PC-3 (cell line): ENCODE measurements around the gene DOCK10. TPM values are rescaled to one million over a fixed set of nuclear protein-coding genes. Genes with fewer than 3 reads are reported as not detected.

Experiments
- ATAC-seq: fragments of 200-7000 bp; cut with Tn5 transposase; 2 replicates; pipeline ENCODE4 v1.9.1; 2020; ENCODE audit warnings: mild to moderate bottlenecking, moderate library complexity
- BruUV-seq: library from RNA; stranded (reverse); fragments of 400-500 nt; replicated peaks from 2 replicates; lab custom pipeline; 2021; lab: Mats Ljungman, UMichigan
- CTCF ChIA-PET: fragments of 300-600 bp; sonication (Branson Sonifier 250); formaldehyde crosslinking; loops from one replicate; lab custom pipeline; 2022; ENCODE audit warnings: antibody characterized with exemption; lab: Charles Lee
- POLR2A ChIA-PET: fragments of 300-600 bp; sonication (Branson Sonifier 250); formaldehyde crosslinking; loops from one replicate; lab custom pipeline; 2022; ENCODE audit warnings: antibody characterized with exemption; ENCODE audit not compliant: unreplicated experiment; lab: Charles Lee
- DNase-seq: peaks from one replicate; pipeline ENCODE4 v3.0.0-alpha.2; 2015
- H2AFZ ChIP-seq: fragments of 300-600 bp; sonication (generic); 2 replicates; pipeline ENCODE4 v1.6.0; 2016; ENCODE audit warnings: antibody characterized with exemption, low read length
- H3F3A ChIP-seq: fragments of 300-600 bp; sonication (generic); one replicate; pipeline ENCODE4 v1.6.0; 2017; ENCODE audit warnings: antibody characterized with exemption, low read length, control low read depth, mild to moderate bottlenecking; ENCODE audit not compliant: unreplicated experiment
- H3K27ac ChIP-seq: fragments of 300-600 bp; sonication (generic); 2 replicates; pipeline ENCODE4 v1.5.1; 2016; ENCODE audit warnings: mild to moderate bottlenecking, low read length
- H3K27me3 ChIP-seq: fragments of 300-600 bp; sonication (generic); 2 replicates; pipeline ENCODE4 v1.6.1; 2016; ENCODE audit warnings: low read length, mixed read lengths
- H3K36me3 ChIP-seq: fragments of 300-600 bp; sonication (generic); 2 replicates; pipeline ENCODE4 v1.6.1; 2016; ENCODE audit warnings: low read depth, mixed run types, low read length, mixed read lengths
- H3K4me1 ChIP-seq: fragments of 300-600 bp; sonication (generic); 2 replicates; pipeline ENCODE4 v1.5.1; 2016; ENCODE audit warnings: low read length; ENCODE audit not compliant: insufficient read depth
- H3K4me2 ChIP-seq: fragments of 300-600 bp; sonication (generic); 2 replicates; pipeline ENCODE4 v1.6.0; 2016; ENCODE audit warnings: low read length
- H3K4me3 ChIP-seq: fragments of 300-600 bp; sonication (generic); 2 replicates; pipeline ENCODE4 v1.5.1; 2016; ENCODE audit warnings: mild to moderate bottlenecking, low read length, mixed read lengths
- H3K79me2 ChIP-seq: fragments of 300-600 bp; sonication (generic); 2 replicates; pipeline ENCODE4 v1.6.1; 2017; ENCODE audit warnings: low read length, mixed read lengths
- H3K9ac ChIP-seq: fragments of 300-600 bp; sonication (generic); 2 replicates; pipeline ENCODE4 v1.6.0; 2016; ENCODE audit warnings: mild to moderate bottlenecking, low read length
- H3K9me2 ChIP-seq: fragments of 300-600 bp; sonication (generic); replicated peaks from 2 replicates; pipeline ENCODE4 v1.6.1; 2016; ENCODE audit warnings: mixed run types, low read length, mixed read lengths
- H3K9me3 ChIP-seq: fragments of 300-600 bp; sonication (generic); 2 replicates; pipeline ENCODE4 v1.6.1; 2016; ENCODE audit warnings: low read length, mixed read lengths
- H4K20me1 ChIP-seq: fragments of 300-600 bp; sonication (generic); 2 replicates; pipeline ENCODE4 v1.6.1; 2016; ENCODE audit warnings: low read length, mixed read lengths
- EZH2 ChIP-seq: fragments of 300-600 bp; sonication (generic); IDR thresholded peaks from one replicate; pipeline ENCODE4 v1.6.1; 2017; ENCODE audit warnings: antibody characterized with exemption, mild to moderate bottlenecking, low read length; ENCODE audit not compliant: unreplicated experiment
- EZH2phosphoT487 ChIP-seq: fragments of 300-600 bp; sonication (generic); IDR thresholded peaks from 2 replicates; pipeline ENCODE4 v1.6.1; 2018; ENCODE audit warnings: mild to moderate bottlenecking, antibody characterized with exemption, low read length, borderline replicate concordance
- intact Hi-C: fragments of 100-400 bp; cut with micrococcal nuclease; formaldehyde crosslinking; loops from 2 replicates; pipeline ENCODE4 v1.9.0; 2023
- total RNA-seq: library from RNA; depleted of rRNA; stranded (reverse); fragments of >200 nt; gene quantifications from 2 replicates; pipeline ENCODE4 v1.2.3, GENCODE V29; 2014
- TF ChIP-seq, protein P1 (sequence below): fragments of 300-600 bp; sonication (generic); conservative IDR thresholded peaks from 2 replicates; pipeline ENCODE4 v1.5.1; 2017; ENCODE audit warnings: antibody characterized with exemption, low read depth, mild to moderate bottlenecking, low read length

Gene DOCK10
- total RNA-seq, 1 experiment from 2014 or later, result 23.1 TPM

DNA sequence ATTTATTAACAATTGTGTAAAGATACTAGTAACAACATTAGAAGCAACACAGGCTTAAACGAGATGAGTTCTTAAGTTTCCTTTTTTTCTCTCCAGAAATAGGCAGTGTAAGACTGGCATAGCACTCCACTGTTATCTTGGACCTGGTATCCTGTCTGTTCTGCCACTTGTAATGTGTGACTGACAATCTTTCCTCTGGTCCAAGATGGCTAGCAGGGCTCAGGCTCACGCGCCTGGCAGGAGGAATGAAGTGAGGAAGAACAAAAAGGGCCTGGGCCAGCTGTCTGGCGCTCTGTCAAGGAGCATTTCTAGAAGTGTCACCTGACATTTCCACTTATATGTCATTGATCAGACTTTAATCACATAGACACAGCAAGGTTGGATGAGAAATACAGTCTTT is 294.5 kb downstream of the DOCK10 start:
- Histone ChIP-seq H3K9me3 (no peaks in the 10 kb centered on the region), H3K9me2 (no peaks in the 10 kb centered on the region), H3K27me3 (no peaks in the 10 kb centered on the region), H3K4me3 (no peak overlapping the region), H4K20me1 (no peaks in the 10 kb centered on the region), H3F3A (no peaks in the 10 kb centered on the region), H3K27ac (no peak overlapping the region), H3K79me2 (no peaks in the 10 kb centered on the region), H3K36me3 (no peaks in the 10 kb centered on the region), H2AFZ (no peak overlapping the region), H3K4me1 (no peaks in the 10 kb centered on the region), H3K9ac (no peak overlapping the region), H3K4me2 (no peak overlapping the region)
- ATAC-seq (no peak), DNase-seq (no peak)
- no TSS peak for BruUV-seq
- TF ChIP-seq, protein P1, sequence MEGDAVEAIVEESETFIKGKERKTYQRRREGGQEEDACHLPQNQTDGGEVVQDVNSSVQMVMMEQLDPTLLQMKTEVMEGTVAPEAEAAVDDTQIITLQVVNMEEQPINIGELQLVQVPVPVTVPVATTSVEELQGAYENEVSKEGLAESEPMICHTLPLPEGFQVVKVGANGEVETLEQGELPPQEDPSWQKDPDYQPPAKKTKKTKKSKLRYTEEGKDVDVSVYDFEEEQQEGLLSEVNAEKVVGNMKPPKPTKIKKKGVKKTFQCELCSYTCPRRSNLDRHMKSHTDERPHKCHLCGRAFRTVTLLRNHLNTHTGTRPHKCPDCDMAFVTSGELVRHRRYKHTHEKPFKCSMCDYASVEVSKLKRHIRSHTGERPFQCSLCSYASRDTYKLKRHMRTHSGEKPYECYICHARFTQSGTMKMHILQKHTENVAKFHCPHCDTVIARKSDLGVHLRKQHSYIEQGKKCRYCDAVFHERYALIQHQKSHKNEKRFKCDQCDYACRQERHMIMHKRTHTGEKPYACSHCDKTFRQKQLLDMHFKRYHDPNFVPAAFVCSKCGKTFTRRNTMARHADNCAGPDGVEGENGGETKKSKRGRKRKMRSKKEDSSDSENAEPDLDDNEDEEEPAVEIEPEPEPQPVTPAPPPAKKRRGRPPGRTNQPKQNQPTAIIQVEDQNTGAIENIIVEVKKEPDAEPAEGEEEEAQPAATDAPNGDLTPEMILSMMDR, result no peak
- TF ChIP-seq EZH2 (no peak), EZH2phosphoT487 (no peak)
- ChIA-PET CTCF (no interaction called here), POLR2A (no interaction called here)
- intact Hi-C loops, result loop anchor here (10.0 kb wide), 1 partner anchor 73 kb away; no protein-coding TSS in a partner anchor

DNA sequence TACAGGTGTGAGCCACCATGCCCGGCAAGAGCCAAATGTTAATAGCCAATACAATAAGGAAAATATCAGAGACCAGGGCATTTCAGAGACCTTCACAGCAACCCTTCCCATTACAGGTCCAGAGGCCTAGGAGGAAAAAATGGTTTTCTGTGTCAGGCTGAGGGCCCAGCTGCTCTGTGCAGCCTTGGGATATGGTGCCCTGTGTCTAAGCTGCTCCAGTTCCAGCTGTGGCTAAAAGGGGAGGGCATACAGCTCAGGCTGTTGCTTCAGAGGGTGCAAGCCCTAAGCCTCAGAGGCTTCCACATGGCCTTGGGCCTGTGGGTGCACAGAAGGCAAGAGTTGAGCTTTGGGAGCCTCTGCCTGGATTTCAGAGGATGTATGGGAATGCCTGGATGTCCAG is 306.0 kb downstream of the DOCK10 start:
- intact Hi-C loops, result no loop called here
- POLR2A ChIA-PET, result no interaction called here
- DNase-seq, result no peak

DNA sequence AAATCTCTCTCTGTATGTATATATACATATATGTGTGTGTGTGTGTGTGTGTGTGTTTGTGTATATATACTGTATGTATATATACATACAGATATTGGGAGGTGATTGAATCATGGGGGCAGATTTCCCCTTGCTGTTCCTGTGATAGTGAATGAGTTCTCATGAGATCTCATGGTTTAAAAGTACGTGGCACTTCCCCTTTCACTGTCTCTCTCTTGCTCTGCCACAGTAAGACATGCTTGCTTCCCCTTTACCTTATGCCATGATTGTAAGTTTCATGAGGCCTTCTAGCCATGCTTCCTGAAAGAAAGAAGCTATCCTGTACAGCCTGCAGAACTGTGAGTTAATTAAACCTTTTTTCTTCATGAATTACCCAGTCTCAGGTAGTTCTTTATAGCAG is 307.3 kb downstream of the DOCK10 start:
- Histone ChIP-seq H4K20me1 (no peaks in the 10 kb centered on the region), H3K4me2 (no peak overlapping the region), H2AFZ (no peak overlapping the region), H3K4me1 (no peaks in the 10 kb centered on the region), H3K27me3 (no peaks in the 10 kb centered on the region), H3K27ac (no peak overlapping the region), H3F3A (no peaks in the 10 kb centered on the region), H3K9ac (no peak overlapping the region), H3K9me3 (no peaks in the 10 kb centered on the region), H3K4me3 (no peak overlapping the region), H3K79me2 (no peaks in the 10 kb centered on the region), H3K9me2 (no peaks in the 10 kb centered on the region), H3K36me3 (no peaks in the 10 kb centered on the region)
- CTCF ChIA-PET, result no interaction called here
- ATAC-seq (no peak), DNase-seq (no peak)
- no TSS peak for BruUV-seq
- intact Hi-C loops, result no loop called here
- POLR2A ChIA-PET, result no interaction called here
- TF ChIP-seq, protein P1, result no peak
- TF ChIP-seq EZH2phosphoT487 (no peak), EZH2 (no peak)

More for the DNA sequence above, 306.0 kb downstream of the DOCK10 start:
- no peaks in the 10 kb centered on the region for H3K79me2 ChIP-seq
- no peaks in the 10 kb centered on the region for H3K27me3 ChIP-seq
- no peak overlapping the region for H3K4me2 ChIP-seq
- no peak for TF ChIP-seq EZH2phosphoT487
- TF ChIP-seq, protein P1, result no peak
- TF ChIP-seq EZH2, result no peak
- no peaks in the 10 kb centered on the region for H4K20me1 ChIP-seq
- CTCF ChIA-PET, result no interaction called here
- no peak for ATAC-seq
- no TSS peak for BruUV-seq
- H2AFZ ChIP-seq, result no peak overlapping the region
- no peak overlapping the region for H3K27ac ChIP-seq
- H3K9me2 ChIP-seq, result no peaks in the 10 kb centered on the region
- no peak overlapping the region for H3K4me3 ChIP-seq
- no peaks in the 10 kb centered on the region for H3F3A ChIP-seq
- H3K9ac ChIP-seq, result no peak overlapping the region
- no peaks in the 10 kb centered on the region for H3K4me1 ChIP-seq
- no peaks in the 10 kb centered on the region for H3K9me3 ChIP-seq
- no peaks in the 10 kb centered on the region for H3K36me3 ChIP-seq
